Testis (tissue), 3 donors: ENCODE data around the gene ATRN. TPM values are rescaled to one million over a fixed set of nuclear protein-coding genes. Genes with fewer than 3 reads are reported as not detected.

Experiments used
- DNase-seq: peaks from one replicate; pipeline ENCODE4 v3.0.0-alpha.2; 2019
- H3K27ac ChIP-seq, 2 donors: fragments of 200-600 bp; sonication (generic); one replicate each; pipeline ENCODE4 v1.5.1; 2019
- H3K27me3 ChIP-seq: fragments of 200-600 bp; sonication (generic); one replicate; pipeline ENCODE4 v1.5.1; 2019
- H3K36me3 ChIP-seq: fragments of 200-600 bp; sonication (generic); one replicate; pipeline ENCODE4 v1.5.1; 2017; ENCODE audit warnings: low read depth; ENCODE audit errors: missing control alignments
- H3K4me1 ChIP-seq: fragments of 200-600 bp; sonication (generic); one replicate; pipeline ENCODE4 v1.5.1; 2019
- H3K4me3 ChIP-seq, 2 donors: fragments of 200-600 bp; sonication (generic); one replicate each; pipeline ENCODE4 v1.5.1; 2017 to 2019
- H3K9me3 ChIP-seq: fragments of 200-600 bp; sonication (generic); one replicate; pipeline ENCODE4 v1.5.1; 2017
- POLR2A ChIP-seq: fragments of 450-650 bp; IDR thresholded peaks from one replicate; pipeline ENCODE4 v1.6.1; 2017; ENCODE audit warnings: antibody characterized with exemption, mild to moderate bottlenecking, moderate library complexity
- WGBS, 2 donors: methylation state at CpG; one replicate each; pipeline ENCODE4 v1.1.5; 2018; 5-methylcytosine and 5-hydroxymethylcytosine counted together
- intact Hi-C: fragments of 100-400 bp; cut with DNase I; formaldehyde crosslinking; loops from one replicate; pipeline ENCODE4 v1.15.1; 2023; ENCODE audit warnings: low total_unique reads
- polyA plus RNA-seq: library from polyadenylated mRNA; stranded (reverse); fragments of 350-450 nt; fragmentation: Illumina TruSeq; extraction: RNeasy Lipid Tissue Mini Kit (QIAGEN cat#74804); gene quantifications from one replicate; pipeline ENCODE4 v1.2.3, GENCODE V29; 2014; ENCODE audit warnings: low read depth, low replicate concordance; ENCODE audit not compliant: insufficient read depth
- total RNA-seq, 2 donors: library from RNA; depleted of rRNA; stranded (reverse); fragments of >200 nt; gene quantifications; one replicate each; pipeline ENCODE4 v1.2.3, GENCODE V29; 2016
- TF ChIP-seq, protein P1 (sequence below), 3 experiments: fragments of 450-650 bp in 2 of 3; fragments of 200-600 bp in 1 of 3; sonication (generic) in 1 of 3; IDR thresholded peaks; one replicate each; pipeline ENCODE4 v1.5.1; 2016 to 2019; ENCODE audit warnings: antibody characterized with exemption in 3 of 3, mild to moderate bottlenecking in 2 of 3, moderate library complexity in 1 of 3

ATRN gene
- total and polyA plus RNA-seq, 3 donors from 2014 or later = 39.4 to 43.8 (median 42.7) TPM

GRCh38 chr20:3483784-3484183 lies 13.0 kb downstream of the ATRN start:
- 50 to 61% methylated on average over 1 of the region's 1 CpG for WGBS, 2 donors
- no peak overlapping the region for H3K4me3 ChIP-seq
- no peak for DNase-seq
- intact Hi-C loops = no loop called here
- H3K4me1 ChIP-seq = peaks cover 3% of the 10 kb centered on the region
- H3K36me3 ChIP-seq = no peaks in the 10 kb centered on the region
- no peak overlapping the region for H3K27ac ChIP-seq
- no peaks in the 10 kb centered on the region for H3K27me3 ChIP-seq
- H3K9me3 ChIP-seq = no peaks in the 10 kb centered on the region
- TF ChIP-seq, protein P1, sequence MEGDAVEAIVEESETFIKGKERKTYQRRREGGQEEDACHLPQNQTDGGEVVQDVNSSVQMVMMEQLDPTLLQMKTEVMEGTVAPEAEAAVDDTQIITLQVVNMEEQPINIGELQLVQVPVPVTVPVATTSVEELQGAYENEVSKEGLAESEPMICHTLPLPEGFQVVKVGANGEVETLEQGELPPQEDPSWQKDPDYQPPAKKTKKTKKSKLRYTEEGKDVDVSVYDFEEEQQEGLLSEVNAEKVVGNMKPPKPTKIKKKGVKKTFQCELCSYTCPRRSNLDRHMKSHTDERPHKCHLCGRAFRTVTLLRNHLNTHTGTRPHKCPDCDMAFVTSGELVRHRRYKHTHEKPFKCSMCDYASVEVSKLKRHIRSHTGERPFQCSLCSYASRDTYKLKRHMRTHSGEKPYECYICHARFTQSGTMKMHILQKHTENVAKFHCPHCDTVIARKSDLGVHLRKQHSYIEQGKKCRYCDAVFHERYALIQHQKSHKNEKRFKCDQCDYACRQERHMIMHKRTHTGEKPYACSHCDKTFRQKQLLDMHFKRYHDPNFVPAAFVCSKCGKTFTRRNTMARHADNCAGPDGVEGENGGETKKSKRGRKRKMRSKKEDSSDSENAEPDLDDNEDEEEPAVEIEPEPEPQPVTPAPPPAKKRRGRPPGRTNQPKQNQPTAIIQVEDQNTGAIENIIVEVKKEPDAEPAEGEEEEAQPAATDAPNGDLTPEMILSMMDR (IDR thresholded peaks at IDR 0.05) = no peak
- no peak for TF ChIP-seq POLR2A

DNA sequence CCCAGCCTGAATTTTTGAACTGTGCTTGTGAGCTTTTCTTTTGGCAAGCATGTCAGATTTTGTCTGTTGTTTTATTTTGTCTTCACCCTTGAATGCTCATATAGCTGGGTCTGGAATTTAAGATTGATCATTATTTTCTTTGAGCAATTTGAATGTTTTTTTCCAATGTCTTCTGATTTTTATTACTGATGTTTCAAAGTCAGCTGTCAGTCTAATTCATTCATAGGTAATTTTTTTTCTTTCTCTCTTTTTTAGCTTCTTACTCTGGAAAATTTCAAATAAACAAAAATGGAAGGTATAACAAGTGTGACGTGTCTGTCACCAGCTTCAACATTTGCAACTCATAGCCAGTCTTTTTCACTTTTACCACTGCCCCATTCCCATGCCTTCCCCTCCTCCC lies 15.1 kb downstream of the ATRN start:
- 93 to 97% methylated on average over 1 of the region's 1 CpG for WGBS, 2 donors
- H3K36me3 ChIP-seq = no peaks in the 10 kb centered on the region
- no peaks in the 10 kb centered on the region for H3K9me3 ChIP-seq
- intact Hi-C loops = no loop called here
- TF ChIP-seq, protein P1 (IDR thresholded peaks at IDR 0.05) = no peak
- TF ChIP-seq POLR2A = no peak
- no peak overlapping the region for H3K27ac ChIP-seq
- H3K27me3 ChIP-seq = no peaks in the 10 kb centered on the region
- DNase-seq = no peak
- H3K4me1 ChIP-seq = peaks cover 3% of the 10 kb centered on the region
- no peak overlapping the region for H3K4me3 ChIP-seq

- TF ChIP-seq POLR2A = no peak
- TF ChIP-seq, protein P1 (IDR thresholded peaks at IDR 0.05) = no peak
Observed at GRCh38 chr20:3486850-3487249, 16.0 kb downstream of the ATRN start.

GRCh38 chr20:3492669-3493068 lies 21.9 kb downstream of the ATRN start:
- Histone ChIP-seq H3K4me1 (no peaks in the 10 kb centered on the region), H3K36me3 (no peaks in the 10 kb centered on the region), H3K4me3 (no peak overlapping the region), H3K9me3 (no peaks in the 10 kb centered on the region), H3K27me3 (no peaks in the 10 kb centered on the region), H3K27ac (no peak overlapping the region)
- 90 to 93% methylated on average over 11 of the region's 11 CpGs for WGBS, 2 donors
- TF ChIP-seq POLR2A = no peak
- TF ChIP-seq, protein P1 (IDR thresholded peaks at IDR 0.05) = no peak
- DNase-seq = no peak
- intact Hi-C loops = no loop called here

More at GRCh38 chr20:3486850-3487249, 16.0 kb downstream of the ATRN start:
- intact Hi-C loops = no loop called here
- Histone ChIP-seq H3K27ac (no peak overlapping the region), H3K27me3 (no peaks in the 10 kb centered on the region), H3K4me3 (no peak overlapping the region), H3K9me3 (no peaks in the 10 kb centered on the region), H3K36me3 (no peaks in the 10 kb centered on the region), H3K4me1 (peaks cover 3% of the 10 kb centered on the region)
- 86 to 87% methylated on average over 1 of the region's 1 CpG for WGBS, 2 donors
- DNase-seq = no peak

DNA sequence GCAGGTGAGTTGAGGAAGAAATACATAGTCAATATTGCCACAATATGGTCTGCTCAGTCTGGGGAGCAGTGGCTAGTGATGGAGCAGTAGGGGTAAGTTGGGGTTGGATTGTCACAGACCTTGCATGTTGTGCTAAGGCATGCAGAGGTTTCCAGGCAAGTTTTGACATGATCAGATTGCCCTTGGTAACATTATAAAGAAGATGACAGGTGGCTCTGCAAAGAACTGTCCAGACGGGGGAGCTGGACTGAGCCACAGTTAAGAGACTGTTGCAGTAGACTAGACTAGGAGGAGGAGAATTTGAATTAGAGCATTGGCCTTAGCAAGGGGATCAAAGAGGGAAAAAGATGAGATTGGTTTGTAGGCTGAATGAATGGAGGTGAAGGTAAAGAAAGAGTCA lies 23.4 kb downstream of the ATRN start:
- H3K4me3 ChIP-seq = no peak overlapping the region
- WGBS, 2 donors = 80 to 96% methylated on average over 1 of the region's 1 CpG
- H3K9me3 ChIP-seq = no peaks in the 10 kb centered on the region
- no peak overlapping the region for H3K27ac ChIP-seq
- no peaks in the 10 kb centered on the region for H3K4me1 ChIP-seq
- intact Hi-C loops = no loop called here
- TF ChIP-seq, protein P1 (IDR thresholded peaks at IDR 0.05) = no peak
- no peak for TF ChIP-seq POLR2A
- no peak for DNase-seq
- no peaks in the 10 kb centered on the region for H3K27me3 ChIP-seq
- no peaks in the 10 kb centered on the region for H3K36me3 ChIP-seq
